Liver (tissue), 9 donors: ENCODE data around the gene FABP1. TPM values are rescaled to one million over a fixed set of nuclear protein-coding genes. Genes with fewer than 3 reads are reported as not detected.

ENCODE experiments used
- DNase-seq: peaks from one replicate; pipeline ENCODE4 v3.0.0-alpha.2; 2017; ENCODE audit warnings: low spot score
- H3K27ac ChIP-seq, 2 donors: one replicate each; pipeline ENCODE4 v1.7.0; 2013; ENCODE audit warnings: inconsistent platforms in 2 of 2, low read length in 2 of 2, control low read depth in 1 of 2, low read depth in 1 of 2, mild to moderate bottlenecking in 1 of 2
- H3K27me3 ChIP-seq, 4 donors: one replicate each; pipeline versions ENCODE4 v1.6.1 to v1.7.0; 2013; ENCODE audit warnings: low read length in 3 of 4, inconsistent platforms in 1 of 4, mild to moderate bottlenecking in 1 of 4, moderate library complexity in 1 of 4; ENCODE audit not compliant: control insufficient read depth in 4 of 4, insufficient read depth in 4 of 4
- H3K36me3 ChIP-seq, 4 donors: one replicate each; pipeline versions ENCODE4 v1.6.1 to v1.7.0; 2013; ENCODE audit warnings: low read length in 3 of 4, mild to moderate bottlenecking in 3 of 4, low read depth in 1 of 4, moderate library complexity in 1 of 4; ENCODE audit not compliant: control insufficient read depth in 4 of 4, insufficient read depth in 3 of 4
- H3K4me1 ChIP-seq, 4 donors: one replicate each; pipeline versions ENCODE4 v1.6.1 to v1.7.0; 2013; ENCODE audit warnings: low read length in 3 of 4, mild to moderate bottlenecking in 3 of 4, moderate library complexity in 1 of 4; ENCODE audit not compliant: control insufficient read depth in 4 of 4, insufficient read depth in 4 of 4
- H3K4me3 ChIP-seq, 3 donors: one replicate each; pipeline versions ENCODE4 v1.6.1 to v1.7.0; 2013; ENCODE audit warnings: low read length in 3 of 3, control low read depth in 1 of 3, low read depth in 1 of 3, mild to moderate bottlenecking in 1 of 3
- H3K9ac ChIP-seq, 2 donors: one replicate each; pipeline ENCODE4 v1.7.0; 2013; ENCODE audit warnings: low read length in 2 of 2, mild to moderate bottlenecking in 2 of 2, moderate library complexity in 2 of 2, control low read depth in 1 of 2, low read depth in 1 of 2
- H3K9me3 ChIP-seq, 4 donors: one replicate each; pipeline versions ENCODE4 v1.6.1 to v1.7.0; 2013; ENCODE audit warnings: low read length in 3 of 4; ENCODE audit not compliant: control insufficient read depth in 4 of 4
- ATF3 ChIP-seq: IDR thresholded peaks from 2 replicates; pipeline ENCODE4 v1.6.1; 2016; ENCODE audit warnings: antibody characterized with exemption
- CTCF ChIP-seq: fragments of 150-350 bp; IDR thresholded peaks from 2 replicates; pipeline ENCODE4 v1.5.1; 2017; ENCODE audit warnings: improper control_type of control experiment, low read depth, low read length; ENCODE audit not compliant: missing input control
- EGR1 ChIP-seq, 2 donors: IDR thresholded peaks; 2 replicates each; pipeline ENCODE4 v1.6.1; 2016 to 2018; ENCODE audit warnings: antibody characterized with exemption in 2 of 2, low read depth in 2 of 2
- FOXA1 ChIP-seq: IDR thresholded peaks from 2 replicates; pipeline ENCODE4 v1.6.1; 2016; ENCODE audit warnings: antibody characterized with exemption
- FOXA2 ChIP-seq: IDR thresholded peaks from 2 replicates; pipeline ENCODE4 v1.6.1; 2016; ENCODE audit warnings: antibody characterized with exemption
- GABPA ChIP-seq, 2 donors: IDR thresholded peaks in 1 of 2; conservative IDR thresholded peaks in 1 of 2; 2 replicates each; pipeline ENCODE4 v1.6.1; 2016; ENCODE audit warnings: antibody characterized with exemption in 2 of 2, mild to moderate bottlenecking in 1 of 2, moderate library complexity in 1 of 2
- HNF4A ChIP-seq, 2 donors: conservative IDR thresholded peaks; 2 replicates each; pipeline ENCODE4 v1.6.1; 2016; ENCODE audit warnings: antibody characterized with exemption in 2 of 2, mild to moderate bottlenecking in 2 of 2
- HNF4G ChIP-seq: IDR thresholded peaks from 2 replicates; pipeline ENCODE4 v1.6.1; 2016; ENCODE audit warnings: antibody characterized with exemption
- JUND ChIP-seq, 2 donors: IDR thresholded peaks; 2 replicates each; pipeline ENCODE4 v1.6.1; 2016; ENCODE audit warnings: antibody characterized with exemption in 2 of 2
- MAX ChIP-seq: IDR thresholded peaks from 2 replicates; pipeline ENCODE4 v1.6.1; 2016; ENCODE audit warnings: antibody characterized with exemption
- NR2F2 ChIP-seq: IDR thresholded peaks from 2 replicates; pipeline ENCODE4 v1.6.1; 2016; ENCODE audit warnings: antibody characterized with exemption
- RXRA ChIP-seq, 2 donors: IDR thresholded peaks; 2 replicates each; pipeline ENCODE4 v1.6.1; 2017 to 2018; ENCODE audit warnings: antibody characterized with exemption in 2 of 2, mild to moderate bottlenecking in 1 of 2
- SP1 ChIP-seq: IDR thresholded peaks from 2 replicates; pipeline ENCODE4 v1.6.1; 2018; ENCODE audit warnings: antibody characterized with exemption, mild to moderate bottlenecking
- TAF1 ChIP-seq: conservative IDR thresholded peaks from 2 replicates; pipeline ENCODE4 v1.6.1; 2016; ENCODE audit warnings: antibody characterized with exemption, mild to moderate bottlenecking
- YY1 ChIP-seq: IDR thresholded peaks from 2 replicates; pipeline ENCODE4 v1.6.1; 2016; ENCODE audit warnings: antibody characterized with exemption, mild to moderate bottlenecking
- ZBTB33 ChIP-seq: IDR thresholded peaks from 2 replicates; pipeline ENCODE4 v1.6.1; 2016; ENCODE audit warnings: antibody characterized with exemption
- WGBS: extraction: QIAGEN DNeasy Blood & Tissue Kit; methylation state at CpG from one replicate; pipeline ENCODE4 v1.1.7; 2013; 5-methylcytosine and 5-hydroxymethylcytosine counted together
- polyA plus RNA-seq, 2 donors: library from polyadenylated mRNA; stranded (reverse) in 1 of 2; unstranded in 1 of 2; fragments of 200-250 nt in 1 of 2; fragments of >200 nt in 1 of 2; fragmentation: Nextera tagmentation in 1 of 2; extraction: Ambion mirVana in 1 of 2; gene quantifications; one replicate each; pipeline versions ENCODE4 v1.2.1 to v1.2.3, GENCODE V29; 2013 to 2015
- total RNA-seq, 2 donors: library from RNA; depleted of rRNA; stranded (reverse); fragments of >200 nt; gene quantifications; one replicate each; pipeline ENCODE4 v1.2.3, GENCODE V29; 2014
- donor health status: healthy.
- donor health status: healthy.
- donor health status: healthy.
- donor health status: healthy.
- donor health status: healthy.

FABP1 gene
- total and polyA plus RNA-seq, 4 donors = 975 to 7,337 (median 2,306) TPM

GRCh38 chr2:88144914-88145497 is 17.1 kb upstream of the FABP1 start (continued):
- TF ChIP-seq MAX = peak; percentile 80
- no peak for TF ChIP-seq HNF4G
- no peak for TF ChIP-seq FOXA1
- peak; percentile 97 to 98 for TF ChIP-seq RXRA (IDR thresholded peaks at IDR 0.05)
- peak; percentile 83 for TF ChIP-seq ZBTB33
- peak; percentile 70 to 84 for TF ChIP-seq JUND (IDR thresholded peaks at IDR 0.05)
- no peak for TF ChIP-seq EGR1 (IDR thresholded peaks at IDR 0.05; ENCODE audit: low read depth in 2 of 2)
- TF ChIP-seq GABPA (IDR thresholded peaks at IDR 0.05 in 1 of 2, conservative IDR thresholded peaks at IDR 0.05 in 1 of 2) = no peak
- TF ChIP-seq NR2F2 = peak; percentile 11

- TF ChIP-seq ATF3 = no peak
- TF ChIP-seq TAF1 = no peak
- TF ChIP-seq MAX = no peak
- no peak for TF ChIP-seq HNF4A (conservative IDR thresholded peaks at IDR 0.05)
- TF ChIP-seq JUND (IDR thresholded peaks at IDR 0.05) = no peak
- no peak for TF ChIP-seq SP1
- TF ChIP-seq GABPA (IDR thresholded peaks at IDR 0.05 in 1 of 2, conservative IDR thresholded peaks at IDR 0.05 in 1 of 2) = no peak
- TF ChIP-seq EGR1 (IDR thresholded peaks at IDR 0.05; ENCODE audit: low read depth in 2 of 2) = no peak
- no peak for TF ChIP-seq CTCF
- no peak for TF ChIP-seq YY1
- Histone ChIP-seq H3K27ac (peak overlapping the region in 1 of 2 donors; percentile 26), H3K4me3 (no peak overlapping the region), H3K36me3 (no peaks in the 10 kb centered on the region), H3K4me1 (peaks cover 5 to 49% (median 28%) of the 10 kb centered on the region in 4 donors), H3K27me3 (no peaks in the 10 kb centered on the region), H3K9me3 (peaks cover 0 to 11% (median 0%) of the 10 kb centered on the region in 4 donors), H3K9ac (no peak overlapping the region)
- no peak for DNase-seq
- 38% methylated on average over 1 of the region's 1 CpG for WGBS
Measured at GRCh38 chr2:88144271-88144670, 16.4 kb upstream of the FABP1 start.

- no peaks in the 10 kb centered on the region for H3K9me3 ChIP-seq
- no peaks in the 10 kb centered on the region for H3K27me3 ChIP-seq
- H3K27ac ChIP-seq = no peak overlapping the region
- no peak for DNase-seq
- no peaks in the 10 kb centered on the region for H3K36me3 ChIP-seq
- H3K9ac ChIP-seq = no peak overlapping the region
- H3K4me3 ChIP-seq = no peak overlapping the region
- peaks cover 5 to 63% (median 44%) of the 10 kb centered on the region in 4 donors for H3K4me1 ChIP-seq
- WGBS = 94% methylated on average over 2 of the region's 2 CpGs
- TF ChIP-seq GABPA (IDR thresholded peaks at IDR 0.05 in 1 of 2, conservative IDR thresholded peaks at IDR 0.05 in 1 of 2) = no peak
- no peak for TF ChIP-seq FOXA2
- TF ChIP-seq MAX = no peak
- no peak for TF ChIP-seq TAF1
- TF ChIP-seq NR2F2 = no peak
- no peak for TF ChIP-seq YY1
- TF ChIP-seq ZBTB33 = no peak
Measured at GRCh38 chr2:88141952-88142351, 14.1 kb upstream of the FABP1 start.
